ENCODE measurements around the gene COL6A2. TPM values are rescaled to one million over a fixed set of nuclear protein-coding genes. Genes with fewer than 3 reads are reported as not detected.
A peak's percentile ranks its signal among the peaks of the same experiment; 100 is the strongest.

COL6A2 gene
- total and polyA plus RNA-seq, 2 of the 4 experiments (the other 2 are of a cell fraction) = 208 to 1,065 TPM

- TF ChIP-seq MAZ (IDR thresholded peaks at IDR 0.05; ENCODE audit: borderline replicate concordance, low read depth, low read length) = no peak
- no peak for TF ChIP-seq MAFK (IDR thresholded peaks at IDR 0.05; ENCODE audit: low read depth, low read length)
- peak; percentile 5; the same call in 1 of the 2 replicates for TF ChIP-seq ELK1 (IDR thresholded peaks at IDR 0.05; ENCODE audit: borderline replicate concordance, low read depth, low read length)
- TF ChIP-seq BHLHE40 (IDR thresholded peaks at IDR 0.05; ENCODE audit: low read depth, low read length) = no peak
- 86% methylated on average over 2 of the region's 6 CpGs; no CpG with 5 or more reads in 1 of the 2 experiments for WGBS, 2 experiments (ENCODE audit: extremely low coverage in 2 of 2, insufficient read length in 1 of 2)
- CTCF ChIA-PET = interaction anchor here (1.0 to 1.2 kb wide), 2 partner anchors 12 to 14 kb away, joined by 3 to 4 read pairs; no protein-coding TSS in a partner anchor
- POLR2A ChIA-PET (ENCODE audit: unreplicated experiment) = interaction anchor here (0.6 to 1.3 kb wide), 3 partner anchors 13 to 22 kb away, joined by 3 to 4 read pairs (median 3); no protein-coding TSS in a partner anchor
- peak overlapping the region; percentile 97 for H2AK5ac ChIP-seq (ENCODE audit: low read depth, low read length)
- H3K27ac ChIP-seq (ENCODE audit: insufficient read depth, low read length) = peak overlapping the region; percentile 66
- dilution Hi-C loops (cut with HindIII; ENCODE audit: low sequenced_read_pairs, unreplicated experiment) = no loop called here
- H4K8ac ChIP-seq (ENCODE audit: low read depth in 2 of 2, low read length in 2 of 2) = peak overlapping the region; percentile 81 to 95
- peak overlapping the region; percentile 88 for H2AFZ ChIP-seq (replicated peaks; ENCODE audit: low read length, poor library complexity)
- peak overlapping the region; percentile 94 for H4K91ac ChIP-seq (ENCODE audit: insufficient read depth, low read depth, low read length)
- BruUV-seq (replicated peaks) = no TSS peak
- H3K4me3 ChIP-seq (ENCODE audit: insufficient read depth, low read depth, low read length) = no peak overlapping the region
- peak overlapping the region; percentile 80; the same call in 2 of the 3 replicates for H2BK15ac ChIP-seq (ENCODE audit: low read depth, low read length)
- H3K18ac ChIP-seq (ENCODE audit: low read depth, low read length) = peak overlapping the region; percentile 55
- peaks cover 0 to 12% of the 10 kb centered on the region in 2 experiments; a peak in 2 of 4 replicates for H3K79me1 ChIP-seq (ENCODE audit: low read depth in 1 of 2, low read length in 2 of 2)
- H4K20me1 ChIP-seq (ENCODE audit: insufficient read depth, low read length) = no peaks in the 10 kb centered on the region
- peak overlapping the region; percentile 24; the same call in 1 of the 2 replicates for H4K5ac ChIP-seq (ENCODE audit: low read depth, low read length)
- H3K4ac ChIP-seq (ENCODE audit: low read depth, low read length) = peak overlapping the region; percentile 99
- peaks cover 24% of the 10 kb centered on the region for H3K4me1 ChIP-seq (ENCODE audit: control insufficient read depth, insufficient read depth, low read length)
- H3K9ac ChIP-seq (ENCODE audit: low read depth, low read length) = peak overlapping the region; percentile 2; the same call in 1 of the 2 replicates
- ATAC-seq (ENCODE audit: low read depth) = peak; percentile 51
- no peaks in the 10 kb centered on the region for H3K9me3 ChIP-seq (ENCODE audit: control insufficient read depth, insufficient read depth, low read length)
- peaks cover 30% of the 10 kb centered on the region for H3K9me1 ChIP-seq (ENCODE audit: insufficient read depth, low read length)
- H2AK9ac ChIP-seq (replicated peaks; ENCODE audit: low read depth, low read length, poor library complexity) = peak overlapping the region; percentile 99
- H3K36me3 ChIP-seq (ENCODE audit: control insufficient read depth, insufficient read depth, low read length) = no peaks in the 10 kb centered on the region
- peak overlapping the region; percentile 93 for H3K14ac ChIP-seq (replicated peaks; ENCODE audit: low read depth, low read length)
- DNase-seq = no peak
- in situ Hi-C loops (cut with MboI; ENCODE audit: low sequenced_read_pairs) = no loop called here
- H2BK5ac ChIP-seq (ENCODE audit: low read depth, low read length, poor library complexity, severe bottlenecking) = peak overlapping the region; percentile 99
- peak overlapping the region; percentile 72 for H3K23ac ChIP-seq (ENCODE audit: low read depth, low read length)
- peak overlapping the region; percentile 99 for H2BK120ac ChIP-seq (ENCODE audit: low read depth, low read length)
- H3K27me3 ChIP-seq (ENCODE audit: control insufficient read depth, insufficient read depth, low read length) = no peaks in the 10 kb centered on the region
- no peak overlapping the region for H3K4me2 ChIP-seq (ENCODE audit: low read depth, low read length)
- intact Hi-C loops (cut with micrococcal nuclease) = no loop called here
- H3K56ac ChIP-seq (ENCODE audit: extremely low read depth, insufficient read depth, low read length) = peak overlapping the region; percentile 69; the same call in 1 of the 2 replicates
- H2BK20ac ChIP-seq (ENCODE audit: low read depth, low read length) = peak overlapping the region; percentile 96
Measured at GRCh38 chr21:46078978-46079351, 18.9 kb upstream of the COL6A2 start.
